Stimulated activated CD4-positive, alpha-beta T cell treated with anti-CD3 and anti-CD28 coated beads, TNF-alpha, amount 100 ng/mL, for 1 hour (primary cell): ENCODE data around the gene DIAPH3.

Source experiments
- DNase-seq, 3 donors: peaks; one replicate each; pipeline ENCODE4 v3.0.0-alpha.2; 2020; ENCODE audit warnings: low read depth in 3 of 3, low spot score in 1 of 3

Gene DIAPH3

GRCh38 chr13:59641817-59642216, 521.9 kb downstream of the DIAPH3 start:
- no peak for DNase-seq

GRCh38 chr13:59641261-59641660, 522.5 kb downstream of the DIAPH3 start:
- no peak for DNase-seq

GRCh38 chr13:59638404-59638803, 525.3 kb downstream of the DIAPH3 start:
- no peak for DNase-seq

DNA sequence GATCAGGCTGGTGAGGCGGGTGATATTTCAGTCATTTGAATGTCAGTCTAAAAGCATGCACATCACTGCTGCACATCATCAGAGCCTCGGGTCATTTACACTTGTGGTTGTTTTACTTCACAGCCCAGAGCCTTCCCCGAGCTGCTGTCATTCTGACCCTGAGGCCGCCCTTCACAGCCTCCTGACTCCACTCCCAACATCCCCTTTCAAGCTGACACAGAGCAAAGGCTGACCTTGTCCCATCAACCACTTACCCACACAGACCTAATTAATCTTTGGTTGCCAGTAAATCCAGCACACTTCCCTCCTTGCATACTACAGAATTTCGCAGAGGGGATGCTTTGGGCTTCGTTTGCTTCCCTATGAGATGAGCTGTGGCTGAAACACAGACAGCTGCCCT, 528.1 kb downstream of the DIAPH3 start:
- no peak for DNase-seq

GRCh38 chr13:59633290-59633689, 530.4 kb downstream of the DIAPH3 start:
- no peak for DNase-seq

DNA sequence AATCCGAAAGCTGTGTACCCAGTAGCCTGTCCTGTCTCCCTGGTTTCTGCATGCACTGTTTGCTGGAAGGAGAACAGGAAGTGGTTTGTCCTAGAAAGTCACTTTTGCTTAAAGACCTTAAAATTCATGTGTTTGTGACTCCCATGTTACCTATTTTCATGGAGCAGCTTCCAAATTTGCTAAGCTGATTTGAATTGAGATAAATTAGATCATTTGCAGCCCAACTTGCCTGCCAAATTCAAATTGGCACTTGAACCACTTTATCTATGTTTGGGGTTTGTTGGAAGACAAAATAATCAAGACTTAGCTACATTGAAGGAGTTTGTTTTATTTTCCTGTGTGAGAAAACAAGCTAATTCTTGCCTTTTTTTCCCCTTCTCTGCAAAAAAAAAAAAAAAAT, 532.5 kb downstream of the DIAPH3 start:
- DNase-seq = no peak

DNA sequence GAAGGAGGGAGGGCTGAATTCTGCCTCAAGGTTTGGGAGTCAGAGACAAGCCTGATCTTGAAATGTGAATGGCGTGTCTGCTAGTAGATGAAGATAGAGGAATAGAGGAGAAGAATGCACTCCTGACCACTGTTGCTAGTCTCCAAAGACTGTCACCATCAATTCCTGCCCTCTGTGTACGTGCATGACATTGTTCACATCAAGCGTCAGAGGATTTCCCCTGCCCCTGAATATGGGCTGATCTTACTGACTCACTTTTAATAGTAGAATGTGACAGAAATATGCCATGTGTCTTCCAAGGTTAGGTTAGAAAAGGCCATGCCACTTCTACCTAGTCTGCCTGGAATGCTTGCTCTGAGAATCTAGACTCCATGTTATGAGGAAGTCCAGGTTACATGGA, 538.6 kb downstream of the DIAPH3 start:
- no peak for DNase-seq

GRCh38 chr13:59623206-59623915, 540.4 kb downstream of the DIAPH3 start:
- DNase-seq = no peak

DNA sequence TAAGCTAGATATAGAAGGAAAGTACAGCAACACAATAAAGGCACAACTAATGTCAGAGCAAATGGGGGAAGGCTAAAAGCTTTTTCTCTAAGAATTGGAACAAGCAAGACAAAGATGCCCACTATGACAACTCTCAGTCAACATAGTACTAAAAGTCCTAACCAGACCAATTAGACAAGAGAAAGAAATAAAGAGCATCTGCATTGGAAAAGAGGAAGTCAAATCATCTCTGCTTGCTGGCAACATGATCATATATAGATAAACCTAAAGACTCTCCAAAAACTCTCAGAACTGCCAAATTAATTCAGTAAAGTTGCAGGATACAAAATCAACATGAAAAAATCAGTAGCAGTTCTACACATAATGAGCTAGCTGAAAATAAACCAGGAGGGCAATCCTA, 542.0 kb downstream of the DIAPH3 start:
- DNase-seq = no peak
